HL-60 (cell line): ENCODE measurements around the gene METRN.

Source experiments
- POLR2AphosphoS5 ChIP-seq: IDR thresholded peaks from 2 replicates; pipeline ENCODE4 v1.6.1; 2012; ENCODE audit warnings: low read depth
- SPI1 ChIP-seq: IDR thresholded peaks from 2 replicates; pipeline ENCODE4 v1.6.1; 2012; ENCODE audit warnings: low read depth, mild to moderate bottlenecking, borderline replicate concordance
- TF ChIP-seq, protein P1 (sequence below): IDR thresholded peaks from one replicate; pipeline ENCODE4 v1.5.1; 2011; ENCODE audit warnings: low read length, control low read depth, inconsistent platforms; ENCODE audit not compliant: insufficient read depth

DNA sequence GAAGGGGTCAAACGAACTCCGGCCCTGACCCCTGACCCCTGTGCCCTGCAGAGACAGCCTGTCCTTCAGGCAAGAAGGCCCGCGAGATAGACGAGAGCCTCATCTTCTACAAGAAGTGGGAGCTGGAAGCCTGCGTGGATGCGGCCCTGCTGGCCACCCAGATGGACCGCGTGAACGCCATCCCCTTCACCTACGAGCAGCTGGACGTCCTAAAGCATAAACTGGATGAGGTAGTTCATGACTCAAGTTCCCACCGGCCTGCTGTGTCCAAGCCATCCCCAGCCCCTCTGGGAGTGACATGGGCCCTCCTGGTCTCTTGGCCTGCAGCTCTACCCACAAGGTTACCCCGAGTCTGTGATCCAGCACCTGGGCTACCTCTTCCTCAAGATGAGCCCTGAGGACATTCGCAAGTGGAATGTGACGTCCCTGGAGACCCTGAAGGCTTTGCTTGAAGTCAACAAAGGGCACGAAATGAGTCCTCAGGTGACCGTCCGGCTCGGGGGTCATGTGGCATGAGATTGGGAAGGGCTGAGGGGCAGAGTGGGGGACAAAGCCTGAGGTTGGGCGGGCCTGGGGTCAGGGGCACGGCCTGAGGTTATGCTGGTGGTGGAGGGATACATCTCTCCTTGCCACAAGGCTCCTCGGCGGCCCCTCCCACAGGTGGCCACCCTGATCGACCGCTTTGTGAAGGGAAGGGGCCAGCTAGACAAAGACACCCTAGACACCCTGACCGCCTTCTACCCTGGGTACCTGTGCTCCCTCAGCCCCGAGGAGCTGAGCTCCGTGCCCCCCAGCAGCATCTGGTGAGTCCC is 51.3 kb downstream of the METRN start:
- TF ChIP-seq, protein P1, sequence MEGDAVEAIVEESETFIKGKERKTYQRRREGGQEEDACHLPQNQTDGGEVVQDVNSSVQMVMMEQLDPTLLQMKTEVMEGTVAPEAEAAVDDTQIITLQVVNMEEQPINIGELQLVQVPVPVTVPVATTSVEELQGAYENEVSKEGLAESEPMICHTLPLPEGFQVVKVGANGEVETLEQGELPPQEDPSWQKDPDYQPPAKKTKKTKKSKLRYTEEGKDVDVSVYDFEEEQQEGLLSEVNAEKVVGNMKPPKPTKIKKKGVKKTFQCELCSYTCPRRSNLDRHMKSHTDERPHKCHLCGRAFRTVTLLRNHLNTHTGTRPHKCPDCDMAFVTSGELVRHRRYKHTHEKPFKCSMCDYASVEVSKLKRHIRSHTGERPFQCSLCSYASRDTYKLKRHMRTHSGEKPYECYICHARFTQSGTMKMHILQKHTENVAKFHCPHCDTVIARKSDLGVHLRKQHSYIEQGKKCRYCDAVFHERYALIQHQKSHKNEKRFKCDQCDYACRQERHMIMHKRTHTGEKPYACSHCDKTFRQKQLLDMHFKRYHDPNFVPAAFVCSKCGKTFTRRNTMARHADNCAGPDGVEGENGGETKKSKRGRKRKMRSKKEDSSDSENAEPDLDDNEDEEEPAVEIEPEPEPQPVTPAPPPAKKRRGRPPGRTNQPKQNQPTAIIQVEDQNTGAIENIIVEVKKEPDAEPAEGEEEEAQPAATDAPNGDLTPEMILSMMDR = no peak
- TF ChIP-seq POLR2AphosphoS5 = no peak
- no peak for TF ChIP-seq SPI1
